ENCODE results near the gene HOXB5. TPM values are rescaled to one million over a fixed set of nuclear protein-coding genes. Genes with fewer than 3 reads are reported as not detected.

HOXB5 gene
- total and polyA plus RNA-seq, 8 donors: 0.43 to 50.4 (median 2.4) TPM; not detected in 1

DNA sequence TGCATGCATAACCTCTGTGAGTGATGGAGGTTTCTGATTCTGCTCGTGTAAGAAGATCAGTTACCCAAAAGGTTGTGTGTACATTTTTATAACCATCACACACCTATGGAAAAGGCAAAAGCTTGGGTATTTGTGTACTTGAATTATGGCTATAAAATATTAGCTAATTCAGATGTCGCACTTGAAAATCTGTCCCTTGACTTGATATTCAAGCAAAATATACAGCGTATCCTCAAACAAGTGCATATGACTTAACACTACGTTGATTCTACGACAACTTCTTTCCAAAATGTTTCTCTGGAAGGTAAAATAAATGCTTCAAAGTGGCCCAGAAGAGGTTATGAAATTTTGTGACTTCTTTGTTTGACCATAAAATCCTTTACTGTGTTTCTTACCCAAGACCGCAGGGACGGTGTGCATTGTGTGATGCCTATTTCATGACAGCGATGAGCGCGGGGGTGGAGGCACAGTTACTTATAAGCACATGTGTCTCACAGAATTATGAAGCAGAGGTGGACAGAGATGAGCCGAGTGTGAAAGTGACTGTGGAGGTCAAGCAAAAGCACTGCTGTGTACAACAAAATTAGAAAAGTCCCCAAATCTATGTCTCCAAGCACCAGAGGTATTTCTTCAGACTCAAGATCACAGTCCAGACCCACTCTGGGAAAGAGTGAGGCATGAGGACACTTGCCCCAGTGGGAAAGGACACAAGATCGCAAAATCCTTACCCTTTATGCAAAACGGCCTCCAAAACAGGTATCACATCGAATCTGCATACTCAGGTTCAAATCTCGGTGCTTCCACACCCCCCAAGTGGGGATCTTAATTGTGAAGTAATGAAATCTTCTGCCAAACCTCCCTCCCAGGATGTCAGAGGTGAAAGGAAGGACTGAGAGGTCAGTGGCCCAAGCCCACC, 36.7 kb upstream of the HOXB5 start:
- WGBS, 5 donors: 28 to 42% (median 30%) methylated on average over 15 of the region's 15 CpGs
- peaks cover 16 to 32% (median 22%) of the 10 kb centered on the region in 4 donors for H3K4me1 ChIP-seq

DNA sequence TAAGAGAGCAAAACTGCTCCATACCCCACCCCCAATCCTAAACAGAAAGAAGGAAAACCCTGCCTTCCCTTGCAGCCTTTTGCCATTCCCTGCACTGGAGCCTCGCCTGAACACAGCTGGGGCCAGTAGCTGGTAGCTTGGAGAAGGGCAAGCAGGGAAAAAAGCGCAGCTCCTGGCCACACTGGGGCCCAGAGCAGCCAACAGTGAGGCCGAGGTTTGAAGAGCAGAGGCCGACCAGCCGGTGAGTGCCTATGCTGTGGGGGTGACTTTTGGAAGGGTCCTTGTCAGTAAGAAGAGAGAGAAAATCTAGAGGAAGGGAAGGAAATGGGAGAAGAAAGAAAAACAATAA, 35.8 kb upstream of the HOXB5 start:
- H3K4me3 ChIP-seq: no peak overlapping the region
- intact Hi-C loops (cut with DNase I; ENCODE audit: low total_unique reads): loop anchor here (10.0 kb wide), 1 partner anchor 295 kb away; no protein-coding TSS in a partner anchor
- WGBS, 5 donors: 12 to 35% (median 26%) methylated on average over 5 of the region's 5 CpGs
- H3K27me3 ChIP-seq: peaks cover 65 to 100% (median 99%) of the 10 kb centered on the region in 3 donors
- peaks cover 23 to 38% (median 28%) of the 10 kb centered on the region in 4 donors for H3K4me1 ChIP-seq
- no peak overlapping the region for H3K27ac ChIP-seq
- H3K9me3 ChIP-seq: no peaks in the 10 kb centered on the region
- no peaks in the 10 kb centered on the region for H3K36me3 ChIP-seq
- no peak for DNase-seq
- TF ChIP-seq, protein P1, sequence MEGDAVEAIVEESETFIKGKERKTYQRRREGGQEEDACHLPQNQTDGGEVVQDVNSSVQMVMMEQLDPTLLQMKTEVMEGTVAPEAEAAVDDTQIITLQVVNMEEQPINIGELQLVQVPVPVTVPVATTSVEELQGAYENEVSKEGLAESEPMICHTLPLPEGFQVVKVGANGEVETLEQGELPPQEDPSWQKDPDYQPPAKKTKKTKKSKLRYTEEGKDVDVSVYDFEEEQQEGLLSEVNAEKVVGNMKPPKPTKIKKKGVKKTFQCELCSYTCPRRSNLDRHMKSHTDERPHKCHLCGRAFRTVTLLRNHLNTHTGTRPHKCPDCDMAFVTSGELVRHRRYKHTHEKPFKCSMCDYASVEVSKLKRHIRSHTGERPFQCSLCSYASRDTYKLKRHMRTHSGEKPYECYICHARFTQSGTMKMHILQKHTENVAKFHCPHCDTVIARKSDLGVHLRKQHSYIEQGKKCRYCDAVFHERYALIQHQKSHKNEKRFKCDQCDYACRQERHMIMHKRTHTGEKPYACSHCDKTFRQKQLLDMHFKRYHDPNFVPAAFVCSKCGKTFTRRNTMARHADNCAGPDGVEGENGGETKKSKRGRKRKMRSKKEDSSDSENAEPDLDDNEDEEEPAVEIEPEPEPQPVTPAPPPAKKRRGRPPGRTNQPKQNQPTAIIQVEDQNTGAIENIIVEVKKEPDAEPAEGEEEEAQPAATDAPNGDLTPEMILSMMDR (IDR thresholded peaks at IDR 0.05): no peak
- no peak for TF ChIP-seq POLR2A (IDR thresholded peaks at IDR 0.05)
- TF ChIP-seq POLR2AphosphoS5 (IDR thresholded peaks at IDR 0.05): no peak
- no peak for TF ChIP-seq EP300 (IDR thresholded peaks at IDR 0.05)

More for the DNA sequence above, 36.7 kb upstream of the HOXB5 start:
- TF ChIP-seq EP300 (IDR thresholded peaks at IDR 0.05) (no peak), POLR2A (IDR thresholded peaks at IDR 0.05) (no peak), POLR2AphosphoS5 (IDR thresholded peaks at IDR 0.05) (no peak)
- TF ChIP-seq, protein P1 (IDR thresholded peaks at IDR 0.05): no peak
- DNase-seq: no peak
- no peak overlapping the region for H3K27ac ChIP-seq
- no peaks in the 10 kb centered on the region for H3K9me3 ChIP-seq
- H3K36me3 ChIP-seq: no peaks in the 10 kb centered on the region
- H3K4me3 ChIP-seq: no peak overlapping the region
- H3K27me3 ChIP-seq: peaks cover 65 to 100% (median 99%) of the 10 kb centered on the region in 3 donors
- intact Hi-C loops (cut with DNase I; ENCODE audit: low total_unique reads): no loop called here

DNA sequence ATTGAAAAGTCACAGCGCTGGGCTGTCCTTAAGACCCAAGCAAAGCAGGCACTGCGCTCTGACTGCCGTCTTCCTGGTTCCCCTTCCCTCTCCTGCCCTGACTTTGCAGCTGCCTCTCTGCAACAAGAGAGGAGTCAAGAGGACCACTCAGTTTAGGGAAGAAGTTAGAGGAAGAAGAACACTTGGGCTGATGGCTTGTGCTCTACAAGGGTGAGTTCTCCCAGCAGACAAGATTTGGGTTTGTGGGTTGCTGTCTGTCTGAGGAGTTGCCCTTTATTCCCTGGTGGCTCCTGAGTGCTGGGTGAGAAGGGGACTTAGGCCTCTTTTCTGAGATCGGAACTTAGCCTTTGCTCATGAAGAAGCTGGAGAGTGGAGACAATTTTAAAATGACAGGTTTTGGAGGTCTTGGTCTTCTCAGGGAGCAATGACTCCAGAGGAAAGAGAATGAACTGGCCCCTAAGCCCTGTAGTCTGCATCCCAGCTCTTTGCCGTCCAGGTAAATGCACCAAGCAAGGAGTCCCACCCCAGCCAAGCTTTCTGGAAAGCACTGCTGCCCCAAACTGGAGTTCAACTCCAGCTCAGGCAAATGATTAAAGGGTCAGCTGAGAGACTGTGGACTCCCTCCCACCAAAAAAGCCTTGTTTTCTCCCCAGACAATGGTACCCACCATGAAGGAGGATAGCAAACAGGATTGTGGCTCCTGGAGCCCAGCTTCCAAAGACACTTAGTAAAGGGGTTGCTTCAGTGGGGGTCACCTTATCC, 35.3 kb upstream of the HOXB5 start:
- no peaks in the 10 kb centered on the region for H3K36me3 ChIP-seq
- H3K9me3 ChIP-seq: no peaks in the 10 kb centered on the region
- DNase-seq: no peak
- no peak overlapping the region for H3K4me3 ChIP-seq
- H3K27ac ChIP-seq: no peak overlapping the region
- TF ChIP-seq POLR2A (IDR thresholded peaks at IDR 0.05) (no peak), EP300 (IDR thresholded peaks at IDR 0.05) (no peak), POLR2AphosphoS5 (IDR thresholded peaks at IDR 0.05) (no peak)
- TF ChIP-seq, protein P1 (IDR thresholded peaks at IDR 0.05): no peak
- WGBS, 5 donors: 19 to 28% (median 20%) methylated on average over 5 of the region's 5 CpGs
- H3K4me1 ChIP-seq: peaks cover 23 to 32% (median 26%) of the 10 kb centered on the region in 4 donors
- intact Hi-C loops (cut with DNase I; ENCODE audit: low total_unique reads): loop anchor here (10.0 kb wide), 1 partner anchor 294 kb away; no protein-coding TSS in a partner anchor
- peaks cover 59 to 100% (median 99%) of the 10 kb centered on the region in 3 donors for H3K27me3 ChIP-seq

Measured in stomach (tissue), 9 donors.